OCI-LY7 (cell line): ENCODE results near the gene NPHP3.

Source experiments
- EZH2phosphoT487 ChIP-seq: fragments of 200-600 bp; sonication (generic); IDR thresholded peaks from 2 replicates; pipeline ENCODE4 v1.6.1; 2018; ENCODE audit warnings: low read depth, borderline replicate concordance, mild to moderate bottlenecking, mixed run types, antibody characterized with exemption, low read length, moderate library complexity, mixed read lengths
- TF ChIP-seq, protein P1 (sequence below): fragments of 200-600 bp; sonication (generic); conservative IDR thresholded peaks from 2 replicates; pipeline ENCODE4 v1.5.1; 2014; ENCODE audit warnings: mild to moderate bottlenecking, antibody characterized with exemption, low read length, moderate library complexity, mixed read lengths

DNA sequence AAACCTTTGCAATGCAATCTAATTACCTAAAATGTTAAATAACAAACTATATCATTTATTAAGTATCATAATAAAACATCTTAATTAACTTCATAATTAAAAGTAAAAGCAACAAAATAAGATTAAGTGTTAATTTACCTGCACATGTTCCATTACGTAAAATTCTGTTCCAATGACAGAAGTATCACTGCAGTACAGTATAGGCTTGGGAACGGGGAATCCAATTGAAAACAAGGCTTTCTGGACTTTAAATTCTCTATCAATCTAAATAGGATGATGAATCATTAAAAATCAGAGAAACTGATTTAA lies 79.7 kb downstream of the NPHP3 start:
- TF ChIP-seq, protein P1, sequence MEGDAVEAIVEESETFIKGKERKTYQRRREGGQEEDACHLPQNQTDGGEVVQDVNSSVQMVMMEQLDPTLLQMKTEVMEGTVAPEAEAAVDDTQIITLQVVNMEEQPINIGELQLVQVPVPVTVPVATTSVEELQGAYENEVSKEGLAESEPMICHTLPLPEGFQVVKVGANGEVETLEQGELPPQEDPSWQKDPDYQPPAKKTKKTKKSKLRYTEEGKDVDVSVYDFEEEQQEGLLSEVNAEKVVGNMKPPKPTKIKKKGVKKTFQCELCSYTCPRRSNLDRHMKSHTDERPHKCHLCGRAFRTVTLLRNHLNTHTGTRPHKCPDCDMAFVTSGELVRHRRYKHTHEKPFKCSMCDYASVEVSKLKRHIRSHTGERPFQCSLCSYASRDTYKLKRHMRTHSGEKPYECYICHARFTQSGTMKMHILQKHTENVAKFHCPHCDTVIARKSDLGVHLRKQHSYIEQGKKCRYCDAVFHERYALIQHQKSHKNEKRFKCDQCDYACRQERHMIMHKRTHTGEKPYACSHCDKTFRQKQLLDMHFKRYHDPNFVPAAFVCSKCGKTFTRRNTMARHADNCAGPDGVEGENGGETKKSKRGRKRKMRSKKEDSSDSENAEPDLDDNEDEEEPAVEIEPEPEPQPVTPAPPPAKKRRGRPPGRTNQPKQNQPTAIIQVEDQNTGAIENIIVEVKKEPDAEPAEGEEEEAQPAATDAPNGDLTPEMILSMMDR = no peak; the same call in 1 of the 2 replicates
- TF ChIP-seq EZH2phosphoT487 = no peak
